Gastroesophageal sphincter (tissue), 3 donors: Measurements from ENCODE around the gene AP2A2.

Source experiments
- POLR2AphosphoS5 ChIP-seq: sonication (generic); formaldehyde crosslinking; IDR thresholded peaks from one replicate; pipeline ENCODE4 v1.6.1; 2017; ENCODE audit warnings: antibody characterized with exemption
- TF ChIP-seq, protein P1 (sequence below), 4 experiments: fragments of 200-600 bp in 2 of 4; fragments of 450-650 bp in 2 of 4; sonication (generic) in 1 of 4; IDR thresholded peaks; one replicate each; pipeline ENCODE4 v1.5.1; 2017 to 2019; ENCODE audit warnings: antibody characterized with exemption in 4 of 4, mild to moderate bottlenecking in 2 of 4, moderate library complexity in 2 of 4

DNA sequence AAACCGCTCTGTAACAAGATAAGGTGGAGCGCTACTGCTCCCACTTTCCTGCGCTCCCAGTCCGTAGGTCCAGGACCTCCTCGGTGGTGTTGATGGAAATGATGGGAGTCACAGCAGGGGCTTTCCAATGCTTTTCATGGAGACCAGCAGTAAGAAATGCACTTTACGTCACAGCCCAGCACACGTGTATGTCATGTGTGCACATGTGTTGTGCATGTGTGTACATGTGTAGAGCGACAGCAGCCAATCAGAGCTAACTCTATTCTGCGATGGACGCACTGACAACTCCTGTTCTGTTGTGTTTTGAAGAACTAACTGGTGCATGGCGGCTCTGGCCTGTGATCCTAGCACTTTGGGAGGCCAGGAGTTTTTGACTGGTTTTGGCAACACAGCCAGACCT, 16.3 kb upstream of the AP2A2 start:
- TF ChIP-seq, protein P1, sequence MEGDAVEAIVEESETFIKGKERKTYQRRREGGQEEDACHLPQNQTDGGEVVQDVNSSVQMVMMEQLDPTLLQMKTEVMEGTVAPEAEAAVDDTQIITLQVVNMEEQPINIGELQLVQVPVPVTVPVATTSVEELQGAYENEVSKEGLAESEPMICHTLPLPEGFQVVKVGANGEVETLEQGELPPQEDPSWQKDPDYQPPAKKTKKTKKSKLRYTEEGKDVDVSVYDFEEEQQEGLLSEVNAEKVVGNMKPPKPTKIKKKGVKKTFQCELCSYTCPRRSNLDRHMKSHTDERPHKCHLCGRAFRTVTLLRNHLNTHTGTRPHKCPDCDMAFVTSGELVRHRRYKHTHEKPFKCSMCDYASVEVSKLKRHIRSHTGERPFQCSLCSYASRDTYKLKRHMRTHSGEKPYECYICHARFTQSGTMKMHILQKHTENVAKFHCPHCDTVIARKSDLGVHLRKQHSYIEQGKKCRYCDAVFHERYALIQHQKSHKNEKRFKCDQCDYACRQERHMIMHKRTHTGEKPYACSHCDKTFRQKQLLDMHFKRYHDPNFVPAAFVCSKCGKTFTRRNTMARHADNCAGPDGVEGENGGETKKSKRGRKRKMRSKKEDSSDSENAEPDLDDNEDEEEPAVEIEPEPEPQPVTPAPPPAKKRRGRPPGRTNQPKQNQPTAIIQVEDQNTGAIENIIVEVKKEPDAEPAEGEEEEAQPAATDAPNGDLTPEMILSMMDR (IDR thresholded peaks at IDR 0.05) = no peak
- no peak for TF ChIP-seq POLR2AphosphoS5
